ENCODE data around the gene DIABLO.
"Not testable (repeated sequence)": the region's sequence is repeated elsewhere in the genome, so short reads cannot be mapped to it uniquely, and the experiment has no call there.

DIABLO gene

GRCh38 chr12:122225683-122226365 is at the start of gene DIABLO:
Gene DIABLO (minus strand): TSS chr12:122226052. CDS start chr12:122226014, 38 bp downstream.
- peak; percentile 98 to 100 (median 100) for DNase-seq (ENCODE audit: low read depth in 4 of 4, low spot score in 1 of 4)

GRCh38 chr12:122275459-122275858 is 49.6 kb upstream of the DIABLO start:
- no peak for DNase-seq (ENCODE audit: low read depth in 4 of 4, low spot score in 1 of 4)

GRCh38 chr12:122266230-122266901 is 40.5 kb upstream of the DIABLO start, which contains the start of gene VPS33A:
Gene VPS33A (minus strand): TSS chr12:122266494. CDS start chr12:122266408, 86 bp downstream.
- DNase-seq (ENCODE audit: low read depth in 4 of 4, low spot score in 1 of 4) = peak; percentile 84 to 94 (median 92)

GRCh38 chr12:122265886-122266229 is 40.0 kb upstream of the DIABLO start:
- peak in 2 of 4 experiments; percentile 16 for DNase-seq (ENCODE audit: low read depth in 4 of 4, low spot score in 1 of 4)

- no peak for DNase-seq (ENCODE audit: low read depth in 4 of 4, low spot score in 1 of 4)
Observed at GRCh38 chr12:122265476-122265875, 39.6 kb upstream of the DIABLO start.

GRCh38 chr12:122260735-122261134 is 34.9 kb upstream of the DIABLO start:
- DNase-seq (ENCODE audit: low read depth in 4 of 4, low spot score in 1 of 4) = not testable (repeated sequence)

GRCh38 chr12:122258939-122259338 is 33.1 kb upstream of the DIABLO start:
- not testable (repeated sequence) for DNase-seq (ENCODE audit: low read depth in 4 of 4, low spot score in 1 of 4)

- DNase-seq (ENCODE audit: low read depth in 4 of 4, low spot score in 1 of 4) = not testable (repeated sequence)
Observed at GRCh38 chr12:122258462-122258861, 32.6 kb upstream of the DIABLO start.

- DNase-seq (ENCODE audit: low read depth in 4 of 4, low spot score in 1 of 4) = no peak
Observed at GRCh38 chr12:122250536-122250935, 24.7 kb upstream of the DIABLO start.

GRCh38 chr12:122250047-122250446 is 24.2 kb upstream of the DIABLO start:
- no peak for DNase-seq (ENCODE audit: low read depth in 4 of 4, low spot score in 1 of 4)

- no peak for DNase-seq (ENCODE audit: low read depth in 4 of 4, low spot score in 1 of 4)
Observed at GRCh38 chr12:122245553-122245952, 19.7 kb upstream of the DIABLO start.

GRCh38 chr12:122244565-122245371 is 18.9 kb upstream of the DIABLO start:
- DNase-seq (ENCODE audit: low read depth in 4 of 4, low spot score in 1 of 4) = no peak

GRCh38 chr12:122243965-122244364 is 18.1 kb upstream of the DIABLO start:
- no peak for DNase-seq (ENCODE audit: low read depth in 4 of 4, low spot score in 1 of 4)

- no peak for DNase-seq (ENCODE audit: low read depth in 4 of 4, low spot score in 1 of 4)
Observed at GRCh38 chr12:122238861-122239260, 13.0 kb upstream of the DIABLO start.

- DNase-seq (ENCODE audit: low read depth in 4 of 4, low spot score in 1 of 4) = no peak
Observed at GRCh38 chr12:122235741-122236140, 9.9 kb upstream of the DIABLO start.

- no peak for DNase-seq (ENCODE audit: low read depth in 4 of 4, low spot score in 1 of 4)
Observed at GRCh38 chr12:122232691-122233090, 6.8 kb upstream of the DIABLO start.

- no peak for DNase-seq (ENCODE audit: low read depth in 4 of 4, low spot score in 1 of 4)
Observed at GRCh38 chr12:122230798-122231197, 4.9 kb upstream of the DIABLO start.

GRCh38 chr12:122228092-122228491 is 2.2 kb upstream of the DIABLO start:
- no peak for DNase-seq (ENCODE audit: low read depth in 4 of 4, low spot score in 1 of 4)

GRCh38 chr12:122227341-122227740 is 1.5 kb upstream of the DIABLO start:
- no peak for DNase-seq (ENCODE audit: low read depth in 4 of 4, low spot score in 1 of 4)

- DNase-seq (ENCODE audit: low read depth in 4 of 4, low spot score in 1 of 4) = no peak
Observed at GRCh38 chr12:122226366-122227125, 694 bp upstream of the DIABLO start.

GRCh38 chr12:122216445-122216844 is 9.4 kb downstream of the DIABLO start:
- no peak for DNase-seq (ENCODE audit: low read depth in 4 of 4, low spot score in 1 of 4)
